Neuronal stem cell (in vitro differentiated cells): ENCODE results near the gene CMSS1.

Experiments used
- DNase-seq: peaks from one replicate; pipeline ENCODE4 v3.0.0-alpha.2; 2013; ENCODE audit warnings: low spot score
- H2AFZ ChIP-seq: one replicate; pipeline ENCODE4 v1.6.1; 2013; ENCODE audit warnings: mild to moderate bottlenecking, low read length, inconsistent platforms
- H2AK5ac ChIP-seq: 2 replicates; pipeline ENCODE4 v1.6.1; 2013; ENCODE audit warnings: low read depth, mild to moderate bottlenecking, inconsistent platforms, low read length, moderate library complexity, mixed read lengths
- H2BK120ac ChIP-seq: 2 replicates; pipeline ENCODE4 v1.6.1; 2013; ENCODE audit warnings: low read depth, mild to moderate bottlenecking, inconsistent platforms, low read length, moderate library complexity, mixed read lengths
- H2BK12ac ChIP-seq: one replicate; pipeline ENCODE4 v1.6.1; 2013; ENCODE audit warnings: low read length, inconsistent platforms
- H2BK15ac ChIP-seq: 2 replicates; pipeline ENCODE4 v1.6.1; 2013; ENCODE audit warnings: mild to moderate bottlenecking, low read length, inconsistent platforms, mixed read lengths
- H2BK5ac ChIP-seq: one replicate; pipeline ENCODE4 v1.6.1; 2013; ENCODE audit warnings: inconsistent platforms, mild to moderate bottlenecking, low read length, moderate library complexity
- H3K14ac ChIP-seq: one replicate; pipeline ENCODE4 v1.6.1; 2013; ENCODE audit warnings: low read length, inconsistent platforms
- H3K18ac ChIP-seq: 2 replicates; pipeline ENCODE4 v1.6.1; 2013; ENCODE audit warnings: low read length, inconsistent platforms
- H3K23ac ChIP-seq: 2 replicates; pipeline ENCODE4 v1.6.1; 2013; ENCODE audit warnings: low read depth, mild to moderate bottlenecking, mixed read lengths, low read length, inconsistent platforms; ENCODE audit not compliant: poor library complexity
- H3K27ac ChIP-seq: replicated peaks from 3 replicates; pipeline ENCODE4 v1.5.1; 2013; ENCODE audit warnings: low read length, inconsistent platforms
- H3K27me3 ChIP-seq, 3 experiments: 2 replicates each; pipeline ENCODE4 v1.6.1; 2013; ENCODE audit warnings: low read length in 3 of 3, mild to moderate bottlenecking in 2 of 3, inconsistent platforms in 1 of 3, low read depth in 1 of 3, mixed read lengths in 1 of 3, moderate library complexity in 1 of 3; ENCODE audit not compliant: control insufficient read depth in 3 of 3, insufficient read depth in 3 of 3
- H3K36me3 ChIP-seq, 2 donors: replicated peaks in 1 of 2; 2 replicates each; pipeline ENCODE4 v1.6.1; 2013; ENCODE audit warnings: low read length in 2 of 2; ENCODE audit not compliant: control insufficient read depth in 2 of 2, insufficient read depth in 2 of 2
- H3K4ac ChIP-seq: 2 replicates; pipeline ENCODE4 v1.6.1; 2013; ENCODE audit warnings: inconsistent platforms, mild to moderate bottlenecking, low read length, moderate library complexity
- H3K4me1 ChIP-seq, 2 donors: 1 replicate in 1 of 2; 2 replicates in 1 of 2; pipeline ENCODE4 v1.6.1; 2013; ENCODE audit warnings: low read length in 2 of 2, low read depth in 1 of 2; ENCODE audit not compliant: control insufficient read depth in 2 of 2, insufficient read depth in 1 of 2
- H3K4me2 ChIP-seq: one replicate; pipeline ENCODE4 v1.6.1; 2013; ENCODE audit warnings: mild to moderate bottlenecking, low read length, inconsistent platforms; ENCODE audit not compliant: insufficient read depth, poor library complexity, severe bottlenecking
- H3K4me3 ChIP-seq, 2 donors: 2 replicates each; pipeline ENCODE4 v1.5.1; 2013; ENCODE audit warnings: low read length in 2 of 2, mild to moderate bottlenecking in 2 of 2, inconsistent platforms in 1 of 2, moderate library complexity in 1 of 2
- H3K79me1 ChIP-seq: one replicate; pipeline ENCODE4 v1.6.1; 2013; ENCODE audit warnings: low read depth, mild to moderate bottlenecking, inconsistent platforms, low read length, moderate library complexity
- H3K9ac ChIP-seq: one replicate; pipeline ENCODE4 v1.6.1; 2013; ENCODE audit warnings: mild to moderate bottlenecking, low read depth, low read length, inconsistent platforms; ENCODE audit not compliant: poor library complexity
- H3K9me3 ChIP-seq, 2 donors: replicated peaks in 1 of 2; 2 replicates each; pipeline versions ENCODE3 to v1.6.1; 2013; ENCODE audit warnings: low read length in 2 of 2, mild to moderate bottlenecking in 2 of 2, inconsistent platforms in 1 of 2, low read depth in 1 of 2, mixed read lengths in 1 of 2, moderate library complexity in 1 of 2; ENCODE audit not compliant: control insufficient read depth in 2 of 2, insufficient read depth in 1 of 2
- H4K8ac ChIP-seq: one replicate; pipeline ENCODE4 v1.6.1; 2013; ENCODE audit warnings: low read depth, mild to moderate bottlenecking, inconsistent platforms, low read length, moderate library complexity
- H4K91ac ChIP-seq: one replicate; pipeline ENCODE4 v1.6.1; 2013; ENCODE audit warnings: low read length, low read depth, mild to moderate bottlenecking, inconsistent platforms; ENCODE audit not compliant: poor library complexity
- WGBS, 2 donors: extraction: QIAGEN DNeasy Blood & Tissue Kit; methylation state at CpG; one replicate each; pipeline ENCODE4 v1.1.7; 2013; ENCODE audit warnings: missing lambda C conversion rate in 2 of 2, mixed read lengths in 1 of 2; ENCODE audit not compliant: insufficient read length in 2 of 2, insufficient replicate concordance in 1 of 2; ENCODE audit errors: extremely low coverage in 2 of 2; 5-methylcytosine and 5-hydroxymethylcytosine counted together

The CMSS1 gene

DNA sequence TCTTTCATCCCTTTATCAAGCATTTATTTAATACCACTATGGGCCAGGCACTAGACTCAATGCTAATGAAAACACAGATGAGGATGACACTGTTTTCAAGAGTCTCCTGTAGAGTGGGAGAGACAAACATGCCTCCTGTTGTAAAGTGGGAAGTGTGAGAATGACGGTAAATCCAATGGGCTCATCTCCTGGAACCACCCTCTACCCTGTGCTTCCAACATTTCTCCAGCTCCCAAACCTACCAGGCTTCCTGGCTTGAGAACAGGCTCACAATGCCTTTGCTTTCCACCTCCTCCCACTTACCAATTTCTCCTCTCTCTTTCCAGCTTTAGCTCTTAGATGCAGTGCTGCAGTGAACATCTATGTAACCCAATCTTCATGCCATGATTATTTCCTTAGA is 389.0 kb downstream of the CMSS1 start:
- Histone ChIP-seq H3K9me3 (peaks cover 1 to 4% of the 10 kb centered on the region in 2 donors), H2BK120ac (no peak overlapping the region), H3K27ac (no peak overlapping the region), H3K27me3 (no peaks in the 10 kb centered on the region), H3K14ac (no peak overlapping the region), H4K8ac (no peak overlapping the region), H3K36me3 (no peaks in the 10 kb centered on the region), H3K18ac (no peak overlapping the region), H2BK12ac (no peak overlapping the region), H3K4me3 (no peak overlapping the region), H4K91ac (no peak overlapping the region), H3K4me2 (no peak overlapping the region), H2BK15ac (no peak overlapping the region), H3K79me1 (no peaks in the 10 kb centered on the region), H2BK5ac (no peak overlapping the region), H3K4me1 (peaks cover 5 to 22% of the 10 kb centered on the region in 2 donors), H2AK5ac (no peak overlapping the region), H3K4ac (no peak overlapping the region), H3K23ac (no peak overlapping the region), H3K9ac (no peak overlapping the region), H2AFZ (no peak overlapping the region)
- no CpG with 5 or more reads among the region's 1 CpG for WGBS, 2 donors
- no peak for DNase-seq

DNA sequence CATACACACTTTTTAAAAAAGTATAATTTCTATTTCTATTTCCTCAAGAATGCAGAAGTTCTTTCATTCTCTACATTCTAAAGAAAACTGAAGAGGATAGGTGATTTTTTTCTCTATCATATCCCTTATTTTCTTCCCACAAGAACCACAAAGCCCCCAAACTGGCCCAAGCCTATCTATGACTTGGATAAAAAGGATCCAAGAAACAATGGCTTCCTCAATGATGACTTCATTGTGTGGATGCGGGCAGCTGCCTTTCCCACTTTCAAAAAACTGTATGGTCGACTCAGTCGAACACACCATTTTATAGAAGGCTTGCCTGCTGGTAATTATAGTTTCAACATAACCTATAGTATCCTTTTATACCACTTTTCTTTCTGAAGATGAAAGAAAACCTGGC is 390.2 kb downstream of the CMSS1 start:
- DNase-seq = no peak
- Histone ChIP-seq H2BK120ac (no peak overlapping the region), H2AK5ac (no peak overlapping the region), H2BK15ac (no peak overlapping the region), H3K18ac (no peak overlapping the region), H3K9me3 (peaks cover 1 to 4% of the 10 kb centered on the region in 2 donors), H2BK12ac (no peak overlapping the region), H3K23ac (no peak overlapping the region), H3K36me3 (no peaks in the 10 kb centered on the region), H2AFZ (no peak overlapping the region), H3K4me1 (peaks cover 5 to 25% of the 10 kb centered on the region in 2 donors), H3K27ac (no peak overlapping the region), H3K9ac (no peak overlapping the region), H3K4ac (no peak overlapping the region), H3K4me3 (no peak overlapping the region), H4K91ac (no peak overlapping the region), H2BK5ac (no peak overlapping the region), H4K8ac (no peak overlapping the region), H3K14ac (no peak overlapping the region), H3K79me1 (no peaks in the 10 kb centered on the region), H3K4me2 (no peak overlapping the region), H3K27me3 (no peaks in the 10 kb centered on the region)
- no CpG with 5 or more reads among the region's 3 CpGs for WGBS, 2 donors

- no peak for DNase-seq
- Histone ChIP-seq H3K14ac (no peak overlapping the region), H3K79me1 (no peaks in the 10 kb centered on the region), H3K18ac (no peak overlapping the region), H3K27ac (no peak overlapping the region), H3K4ac (no peak overlapping the region), H3K4me3 (no peak overlapping the region), H3K4me2 (no peak overlapping the region), H2AK5ac (no peak overlapping the region), H2BK12ac (no peak overlapping the region), H3K23ac (no peak overlapping the region), H2AFZ (no peak overlapping the region), H2BK120ac (no peak overlapping the region), H3K9ac (no peak overlapping the region), H2BK5ac (no peak overlapping the region), H4K91ac (no peak overlapping the region), H2BK15ac (no peak overlapping the region), H3K9me3 (no peaks in the 10 kb centered on the region), H3K36me3 (no peaks in the 10 kb centered on the region), H3K27me3 (no peaks in the 10 kb centered on the region), H4K8ac (no peak overlapping the region), H3K4me1 (peaks cover 5 to 25% of the 10 kb centered on the region in 2 donors)
- no CpG with 5 or more reads among the region's 2 CpGs for WGBS, 2 donors
Observed at GRCh38 chr3:100209169-100209568, 391.5 kb downstream of the CMSS1 start.

GRCh38 chr3:100209948-100210771 is 392.5 kb downstream of the CMSS1 start:
- Histone ChIP-seq H2BK15ac (no peak overlapping the region), H3K9me3 (no peaks in the 10 kb centered on the region), H2AFZ (peak overlapping the region; percentile 21), H3K4me2 (no peak overlapping the region), H2AK5ac (no peak overlapping the region), H3K23ac (no peak overlapping the region), H3K4me3 (no peak overlapping the region), H3K4ac (no peak overlapping the region), H3K27ac (no peak overlapping the region), H3K14ac (no peak overlapping the region), H3K79me1 (no peaks in the 10 kb centered on the region), H3K9ac (no peak overlapping the region), H2BK120ac (no peak overlapping the region), H3K36me3 (no peaks in the 10 kb centered on the region), H4K8ac (no peak overlapping the region), H2BK5ac (no peak overlapping the region), H3K4me1 (peaks cover 5 to 25% of the 10 kb centered on the region in 2 donors), H3K27me3 (no peaks in the 10 kb centered on the region), H4K91ac (no peak overlapping the region), H2BK12ac (no peak overlapping the region), H3K18ac (no peak overlapping the region)
- no CpG with 5 or more reads among the region's 2 CpGs for WGBS, 2 donors
- no peak for DNase-seq
